Measurements from ENCODE around the gene SPOPL.
A peak's percentile ranks its signal among the peaks of the same experiment; 100 is the strongest.
"Not testable (repeated sequence)": the region's sequence is repeated elsewhere in the genome, so short reads cannot be mapped to it uniquely, and the experiment has no call there.

Gene SPOPL

DNA sequence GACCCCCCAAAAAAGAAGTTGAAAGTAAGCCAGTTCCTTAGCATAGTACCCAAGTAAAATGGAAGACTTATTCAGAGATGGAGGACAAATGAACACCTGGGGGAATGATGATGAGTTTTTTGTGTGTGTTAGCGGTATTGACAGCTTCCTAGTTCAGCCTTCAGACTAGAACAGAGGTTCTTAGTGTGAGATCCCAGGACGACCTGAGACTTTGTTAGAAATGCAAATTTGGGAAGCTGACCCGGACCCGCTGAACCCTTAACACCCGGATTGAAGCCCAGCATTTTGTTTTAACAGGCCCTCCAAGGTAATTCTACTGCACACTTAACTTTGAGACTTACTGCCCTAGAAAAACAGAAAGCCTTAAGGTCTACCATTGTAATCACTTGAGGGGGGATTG is 20.3 kb downstream of the SPOPL start:
- DNase-seq (ENCODE audit: low read depth in 1 of 2, low spot score in 1 of 2) = no peak
- Histone ChIP-seq H3K27me3 (ENCODE audit: insufficient read depth, poor library complexity, severe bottlenecking) (no peaks in the 10 kb centered on the region), H3K4me3 (replicated peaks; ENCODE audit: insufficient read depth, low read length) (no peak overlapping the region), H3K27ac (replicated peaks) (no peak overlapping the region)
- TF ChIP-seq, protein P1, sequence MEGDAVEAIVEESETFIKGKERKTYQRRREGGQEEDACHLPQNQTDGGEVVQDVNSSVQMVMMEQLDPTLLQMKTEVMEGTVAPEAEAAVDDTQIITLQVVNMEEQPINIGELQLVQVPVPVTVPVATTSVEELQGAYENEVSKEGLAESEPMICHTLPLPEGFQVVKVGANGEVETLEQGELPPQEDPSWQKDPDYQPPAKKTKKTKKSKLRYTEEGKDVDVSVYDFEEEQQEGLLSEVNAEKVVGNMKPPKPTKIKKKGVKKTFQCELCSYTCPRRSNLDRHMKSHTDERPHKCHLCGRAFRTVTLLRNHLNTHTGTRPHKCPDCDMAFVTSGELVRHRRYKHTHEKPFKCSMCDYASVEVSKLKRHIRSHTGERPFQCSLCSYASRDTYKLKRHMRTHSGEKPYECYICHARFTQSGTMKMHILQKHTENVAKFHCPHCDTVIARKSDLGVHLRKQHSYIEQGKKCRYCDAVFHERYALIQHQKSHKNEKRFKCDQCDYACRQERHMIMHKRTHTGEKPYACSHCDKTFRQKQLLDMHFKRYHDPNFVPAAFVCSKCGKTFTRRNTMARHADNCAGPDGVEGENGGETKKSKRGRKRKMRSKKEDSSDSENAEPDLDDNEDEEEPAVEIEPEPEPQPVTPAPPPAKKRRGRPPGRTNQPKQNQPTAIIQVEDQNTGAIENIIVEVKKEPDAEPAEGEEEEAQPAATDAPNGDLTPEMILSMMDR (IDR thresholded peaks at IDR 0.05; ENCODE audit: insufficient read depth, low read length) = no peak
- no peak for TF ChIP-seq POLR2AphosphoS5 (IDR thresholded peaks at IDR 0.05; ENCODE audit: low read depth)
- TF ChIP-seq SPI1 (IDR thresholded peaks at IDR 0.05; ENCODE audit: borderline replicate concordance, low read depth) = no peak
- no peak for TF ChIP-seq GABPA (IDR thresholded peaks at IDR 0.05; ENCODE audit: low read depth)
- TF ChIP-seq, protein P2, sequence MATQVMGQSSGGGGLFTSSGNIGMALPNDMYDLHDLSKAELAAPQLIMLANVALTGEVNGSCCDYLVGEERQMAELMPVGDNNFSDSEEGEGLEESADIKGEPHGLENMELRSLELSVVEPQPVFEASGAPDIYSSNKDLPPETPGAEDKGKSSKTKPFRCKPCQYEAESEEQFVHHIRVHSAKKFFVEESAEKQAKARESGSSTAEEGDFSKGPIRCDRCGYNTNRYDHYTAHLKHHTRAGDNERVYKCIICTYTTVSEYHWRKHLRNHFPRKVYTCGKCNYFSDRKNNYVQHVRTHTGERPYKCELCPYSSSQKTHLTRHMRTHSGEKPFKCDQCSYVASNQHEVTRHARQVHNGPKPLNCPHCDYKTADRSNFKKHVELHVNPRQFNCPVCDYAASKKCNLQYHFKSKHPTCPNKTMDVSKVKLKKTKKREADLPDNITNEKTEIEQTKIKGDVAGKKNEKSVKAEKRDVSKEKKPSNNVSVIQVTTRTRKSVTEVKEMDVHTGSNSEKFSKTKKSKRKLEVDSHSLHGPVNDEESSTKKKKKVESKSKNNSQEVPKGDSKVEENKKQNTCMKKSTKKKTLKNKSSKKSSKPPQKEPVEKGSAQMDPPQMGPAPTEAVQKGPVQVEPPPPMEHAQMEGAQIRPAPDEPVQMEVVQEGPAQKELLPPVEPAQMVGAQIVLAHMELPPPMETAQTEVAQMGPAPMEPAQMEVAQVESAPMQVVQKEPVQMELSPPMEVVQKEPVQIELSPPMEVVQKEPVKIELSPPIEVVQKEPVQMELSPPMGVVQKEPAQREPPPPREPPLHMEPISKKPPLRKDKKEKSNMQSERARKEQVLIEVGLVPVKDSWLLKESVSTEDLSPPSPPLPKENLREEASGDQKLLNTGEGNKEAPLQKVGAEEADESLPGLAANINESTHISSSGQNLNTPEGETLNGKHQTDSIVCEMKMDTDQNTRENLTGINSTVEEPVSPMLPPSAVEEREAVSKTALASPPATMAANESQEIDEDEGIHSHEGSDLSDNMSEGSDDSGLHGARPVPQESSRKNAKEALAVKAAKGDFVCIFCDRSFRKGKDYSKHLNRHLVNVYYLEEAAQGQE (IDR thresholded peaks at IDR 0.05; ENCODE audit: insufficient replicate concordance, low read depth) = no peak

DNA sequence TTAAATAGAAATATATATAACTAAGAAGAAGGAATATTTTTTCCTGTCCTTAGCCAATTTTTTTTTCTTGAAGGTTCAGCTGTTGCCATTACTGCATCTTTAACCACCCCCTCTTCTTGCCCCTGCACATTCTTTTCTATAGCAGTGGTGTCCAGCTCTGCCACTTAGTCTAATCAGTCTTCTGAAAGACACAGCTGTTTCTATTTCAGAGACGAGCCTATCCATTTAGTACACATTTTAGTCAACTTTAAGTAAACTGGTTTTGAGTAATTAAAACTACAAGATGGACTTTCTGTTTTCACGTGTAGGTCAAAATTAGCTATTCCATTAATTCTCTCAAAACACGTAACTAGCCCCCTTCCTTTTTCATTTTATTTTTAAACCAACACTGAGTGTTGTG is 21.0 kb downstream of the SPOPL start:
- TF ChIP-seq, protein P2 (IDR thresholded peaks at IDR 0.05; ENCODE audit: insufficient replicate concordance, low read depth) = no peak
- no peak for TF ChIP-seq POLR2AphosphoS5 (IDR thresholded peaks at IDR 0.05; ENCODE audit: low read depth)
- TF ChIP-seq, protein P1 (IDR thresholded peaks at IDR 0.05; ENCODE audit: insufficient read depth, low read length) = no peak
- TF ChIP-seq GABPA (IDR thresholded peaks at IDR 0.05; ENCODE audit: low read depth) = no peak
- no peak for TF ChIP-seq SPI1 (IDR thresholded peaks at IDR 0.05; ENCODE audit: borderline replicate concordance, low read depth)
- DNase-seq (ENCODE audit: low read depth in 1 of 2, low spot score in 1 of 2) = no peak
- Histone ChIP-seq H3K4me3 (replicated peaks; ENCODE audit: insufficient read depth, low read length) (no peak overlapping the region), H3K27me3 (ENCODE audit: insufficient read depth, poor library complexity, severe bottlenecking) (no peaks in the 10 kb centered on the region), H3K27ac (replicated peaks) (peak overlapping the region; percentile 60)

DNA sequence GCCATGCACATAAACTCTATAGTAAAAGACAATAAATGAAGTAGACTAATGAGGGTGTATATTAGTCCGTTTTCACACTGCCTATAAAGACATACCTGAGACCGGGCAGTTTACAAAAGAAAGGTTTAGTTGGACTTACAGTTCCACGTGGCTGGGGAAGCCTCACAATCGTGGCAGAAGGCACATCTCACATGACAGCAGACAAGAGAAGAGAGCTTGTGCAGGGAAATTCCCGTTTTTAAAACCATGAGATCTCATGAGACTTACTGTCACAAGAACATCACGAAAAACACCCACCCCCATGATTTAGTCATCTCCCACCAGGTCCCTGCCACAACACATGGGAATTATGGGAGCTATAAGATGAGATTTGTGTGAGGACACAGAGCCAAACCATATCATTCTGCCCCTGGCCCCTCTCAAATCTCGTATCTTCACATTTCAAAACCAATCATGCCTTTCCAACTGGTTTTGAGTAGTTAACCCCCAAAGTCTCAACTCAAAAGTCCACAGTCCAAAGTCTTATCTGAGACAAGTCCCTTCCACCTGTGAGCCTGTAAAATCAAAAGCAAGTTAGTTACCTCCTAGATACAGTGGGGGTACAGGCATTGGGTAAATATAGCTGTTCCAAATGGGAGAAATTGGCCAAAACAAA is 21.6 kb downstream of the SPOPL start:
- not testable (repeated sequence) for H3K27me3 ChIP-seq (ENCODE audit: insufficient read depth, poor library complexity, severe bottlenecking); H3K4me3 ChIP-seq (replicated peaks; ENCODE audit: insufficient read depth, low read length); DNase-seq (ENCODE audit: low read depth in 1 of 2, low spot score in 1 of 2)
- H3K27ac ChIP-seq (replicated peaks) = peak overlapping the region; percentile 60

DNA sequence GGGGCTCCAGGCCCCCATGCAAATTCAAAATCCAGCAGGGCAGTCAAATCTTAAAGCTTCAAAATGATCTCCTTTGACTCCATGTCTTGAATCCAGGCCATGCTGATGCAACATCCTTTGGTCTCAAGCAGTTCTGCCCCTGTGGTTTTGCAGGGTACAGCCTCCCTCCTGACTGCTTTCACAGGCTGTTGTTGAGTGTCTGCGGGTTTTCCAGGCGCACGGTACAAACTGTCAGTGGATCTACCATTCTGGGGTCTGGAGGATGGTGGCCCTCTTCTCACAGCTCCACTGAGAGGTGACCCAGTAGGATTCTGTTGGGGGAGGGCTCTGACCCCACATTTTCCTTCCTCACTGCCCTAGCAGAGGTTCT is 22.1 kb downstream of the SPOPL start:
- H3K4me3 ChIP-seq (replicated peaks; ENCODE audit: insufficient read depth, low read length); H3K27me3 ChIP-seq (ENCODE audit: insufficient read depth, poor library complexity, severe bottlenecking): not testable (repeated sequence)
- peak overlapping the region; percentile 60 for H3K27ac ChIP-seq (replicated peaks)
- DNase-seq (ENCODE audit: low read depth in 1 of 2, low spot score in 1 of 2) = peak in 1 of 2 experiments; percentile 80
- TF ChIP-seq SPI1 (IDR thresholded peaks at IDR 0.05; ENCODE audit: borderline replicate concordance, low read depth) = peak; percentile 17; the same call in 1 of the 2 replicates

DNA sequence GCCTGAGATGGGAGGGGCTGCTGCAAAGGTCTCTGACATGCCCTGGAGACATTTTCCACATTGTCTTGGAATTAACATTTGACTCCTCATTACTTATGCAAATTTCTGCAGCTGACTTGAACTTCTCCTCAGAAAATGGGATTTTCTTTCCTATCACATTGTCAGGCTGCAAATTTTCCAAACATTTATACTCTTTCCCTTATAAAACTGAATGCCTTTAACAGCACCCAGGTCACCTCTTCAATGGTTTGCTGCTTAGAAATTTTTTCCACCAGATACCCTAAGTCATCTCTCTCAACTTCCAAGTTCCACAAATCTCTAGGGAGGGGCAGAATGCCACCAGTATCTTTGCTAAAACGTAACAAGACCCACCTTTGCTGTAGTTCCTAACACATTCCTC is 22.8 kb downstream of the SPOPL start:
- not testable (repeated sequence) for DNase-seq (ENCODE audit: low read depth in 1 of 2, low spot score in 1 of 2); H3K27me3 ChIP-seq (ENCODE audit: insufficient read depth, poor library complexity, severe bottlenecking); H3K27ac ChIP-seq (replicated peaks); H3K4me3 ChIP-seq (replicated peaks; ENCODE audit: insufficient read depth, low read length)
